Nephron (organoid): ENCODE results near the gene LGALS13.
"Not testable (repeated sequence)": the region's sequence is repeated elsewhere in the genome, so short reads cannot be mapped to it uniquely, and the experiment has no call there.

Experiments used
- H3K27ac Mint-ChIP-seq, 3 experiments: 2 replicates each; pipeline ENCODE4 v1.8.0; 2020; ENCODE audit warnings: mixed read lengths in 3 of 3, mild to moderate bottlenecking in 2 of 3, moderate library complexity in 1 of 3
- H3K27me3 Mint-ChIP-seq: 2 replicates; pipeline ENCODE4 v1.8.0; 2021; ENCODE audit warnings: low read depth, mild to moderate bottlenecking, moderate library complexity, mixed read lengths
- H3K36me3 Mint-ChIP-seq: 2 replicates; pipeline ENCODE4 v1.8.0; 2020; ENCODE audit warnings: low read depth, mixed read lengths
- H3K4me1 Mint-ChIP-seq: 2 replicates; pipeline ENCODE4 v1.8.0; 2020; ENCODE audit warnings: mixed read lengths
- H3K4me3 Mint-ChIP-seq, 3 experiments: 2 replicates each; pipeline ENCODE4 v1.8.0; 2020; ENCODE audit warnings: mild to moderate bottlenecking in 3 of 3, mixed read lengths in 3 of 3, moderate library complexity in 2 of 3
- H3K9me3 Mint-ChIP-seq: 2 replicates; pipeline ENCODE4 v1.8.0; 2020; ENCODE audit warnings: mixed read lengths
- TF ChIP-seq, protein P1 (sequence below), 3 experiments: fragments of 200-600 bp; sonication (generic); IDR thresholded peaks; one replicate each; pipeline ENCODE4 v1.5.0; 2021; ENCODE audit warnings: antibody characterized with exemption in 3 of 3; ENCODE audit not compliant: unreplicated experiment in 3 of 3

Gene LGALS13

DNA sequence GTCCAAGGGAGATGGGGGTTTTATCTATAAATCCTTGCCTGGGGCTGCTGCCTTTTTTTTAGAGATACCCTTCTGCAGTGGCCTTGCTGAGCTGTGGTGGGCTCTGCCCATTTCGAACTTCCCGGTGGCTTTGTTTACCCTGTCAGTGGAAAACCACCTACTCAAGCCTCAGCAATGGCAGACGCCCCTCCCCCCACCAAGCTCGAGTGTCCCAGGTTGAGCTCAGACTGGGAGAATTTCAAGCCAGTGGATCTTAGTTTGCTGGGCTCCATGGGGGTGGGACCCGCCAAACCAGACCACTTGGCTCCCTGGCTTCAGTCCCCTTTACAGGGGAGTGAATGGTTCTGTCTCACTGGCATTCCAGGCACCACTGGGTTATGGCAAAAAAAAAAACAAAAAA lies 21.6 kb downstream of the LGALS13 start:
- Mint-ChIP-seq H3K4me1 (no peaks in the 10 kb centered on the region), H3K36me3 (no peaks in the 10 kb centered on the region), H3K9me3 (no peaks in the 10 kb centered on the region), H3K4me3 (no peak overlapping the region), H3K27ac (no peak overlapping the region), H3K27me3 (peaks cover 29% of the 10 kb centered on the region)
- TF ChIP-seq, protein P1, sequence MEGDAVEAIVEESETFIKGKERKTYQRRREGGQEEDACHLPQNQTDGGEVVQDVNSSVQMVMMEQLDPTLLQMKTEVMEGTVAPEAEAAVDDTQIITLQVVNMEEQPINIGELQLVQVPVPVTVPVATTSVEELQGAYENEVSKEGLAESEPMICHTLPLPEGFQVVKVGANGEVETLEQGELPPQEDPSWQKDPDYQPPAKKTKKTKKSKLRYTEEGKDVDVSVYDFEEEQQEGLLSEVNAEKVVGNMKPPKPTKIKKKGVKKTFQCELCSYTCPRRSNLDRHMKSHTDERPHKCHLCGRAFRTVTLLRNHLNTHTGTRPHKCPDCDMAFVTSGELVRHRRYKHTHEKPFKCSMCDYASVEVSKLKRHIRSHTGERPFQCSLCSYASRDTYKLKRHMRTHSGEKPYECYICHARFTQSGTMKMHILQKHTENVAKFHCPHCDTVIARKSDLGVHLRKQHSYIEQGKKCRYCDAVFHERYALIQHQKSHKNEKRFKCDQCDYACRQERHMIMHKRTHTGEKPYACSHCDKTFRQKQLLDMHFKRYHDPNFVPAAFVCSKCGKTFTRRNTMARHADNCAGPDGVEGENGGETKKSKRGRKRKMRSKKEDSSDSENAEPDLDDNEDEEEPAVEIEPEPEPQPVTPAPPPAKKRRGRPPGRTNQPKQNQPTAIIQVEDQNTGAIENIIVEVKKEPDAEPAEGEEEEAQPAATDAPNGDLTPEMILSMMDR (IDR thresholded peaks at IDR 0.05; ENCODE audit: unreplicated experiment in 3 of 3) = no peak

DNA sequence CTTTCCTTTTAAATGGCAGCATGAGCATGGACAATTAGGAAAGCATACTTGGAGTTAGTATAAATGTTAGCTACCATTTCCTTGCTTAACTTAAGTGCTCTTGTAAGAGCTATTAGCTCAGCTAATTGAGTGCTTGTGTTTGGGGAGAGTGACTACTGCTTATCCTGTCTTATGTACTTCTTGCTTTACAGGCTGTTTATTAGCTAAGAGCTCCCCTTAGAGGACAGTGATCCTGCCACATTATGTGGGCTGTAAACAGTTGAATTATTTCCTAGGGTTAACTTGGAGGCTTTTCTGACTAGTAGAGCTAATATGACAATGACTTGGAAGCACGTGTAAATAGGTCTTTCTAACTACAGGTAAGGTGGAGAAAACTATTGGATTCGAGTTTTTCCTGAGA lies 25.3 kb downstream of the LGALS13 start:
- H3K9me3 Mint-ChIP-seq, H3K4me1 Mint-ChIP-seq, H3K36me3 Mint-ChIP-seq, H3K27ac Mint-ChIP-seq, H3K27me3 Mint-ChIP-seq, H3K4me3 Mint-ChIP-seq: not testable (repeated sequence)

DNA sequence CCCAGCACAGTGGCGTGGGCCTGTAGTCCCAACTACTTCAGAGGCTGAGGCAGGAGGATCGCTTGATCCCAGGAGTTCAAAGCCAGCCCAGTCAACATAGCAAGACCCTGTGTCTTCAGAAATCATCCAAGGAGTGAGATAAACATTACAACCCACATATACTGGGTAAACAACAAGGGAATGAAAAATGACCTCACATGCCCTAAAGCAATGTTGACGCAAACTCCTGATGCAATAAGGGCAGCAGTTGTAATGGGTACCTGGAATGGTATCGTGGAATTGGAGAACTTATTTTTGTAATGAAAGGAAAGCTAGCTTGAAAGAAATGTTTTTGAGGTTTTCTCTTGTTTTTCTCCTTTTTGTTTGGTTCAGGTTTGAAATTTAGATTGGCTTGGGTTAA lies 28.9 kb downstream of the LGALS13 start:
- H3K36me3 Mint-ChIP-seq = no peaks in the 10 kb centered on the region
- H3K27ac Mint-ChIP-seq = no peak overlapping the region
- no peaks in the 10 kb centered on the region for H3K4me1 Mint-ChIP-seq
- H3K27me3 Mint-ChIP-seq = peaks cover 3% of the 10 kb centered on the region
- TF ChIP-seq, protein P1 (IDR thresholded peaks at IDR 0.05; ENCODE audit: unreplicated experiment in 3 of 3) = no peak
- no peaks in the 10 kb centered on the region for H3K9me3 Mint-ChIP-seq
- H3K4me3 Mint-ChIP-seq = no peak overlapping the region

DNA sequence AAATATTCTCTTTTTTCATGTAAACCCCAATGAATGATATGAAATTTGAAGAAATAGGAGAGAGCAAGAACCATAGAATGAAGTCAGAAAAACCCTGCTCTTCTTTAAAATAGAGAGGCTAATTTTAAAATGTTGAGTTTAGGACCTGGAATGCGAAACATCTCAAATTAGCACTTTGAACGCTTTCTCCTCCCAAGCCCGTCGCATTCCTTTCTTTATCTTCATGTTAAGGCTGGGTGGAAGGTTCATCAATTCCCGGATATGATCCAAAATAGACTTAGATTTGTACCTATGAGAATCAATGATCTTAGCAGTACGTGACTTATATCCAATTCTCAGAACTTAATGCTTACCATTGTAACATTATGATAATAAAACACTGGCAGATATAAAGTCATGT lies 29.3 kb downstream of the LGALS13 start:
- TF ChIP-seq, protein P1 (IDR thresholded peaks at IDR 0.05; ENCODE audit: unreplicated experiment in 3 of 3) = no peak
- Mint-ChIP-seq H3K4me3 (no peak overlapping the region), H3K27me3 (peaks cover under 1% of the 10 kb centered on the region), H3K4me1 (no peaks in the 10 kb centered on the region), H3K9me3 (no peaks in the 10 kb centered on the region), H3K36me3 (no peaks in the 10 kb centered on the region), H3K27ac (no peak overlapping the region)

DNA sequence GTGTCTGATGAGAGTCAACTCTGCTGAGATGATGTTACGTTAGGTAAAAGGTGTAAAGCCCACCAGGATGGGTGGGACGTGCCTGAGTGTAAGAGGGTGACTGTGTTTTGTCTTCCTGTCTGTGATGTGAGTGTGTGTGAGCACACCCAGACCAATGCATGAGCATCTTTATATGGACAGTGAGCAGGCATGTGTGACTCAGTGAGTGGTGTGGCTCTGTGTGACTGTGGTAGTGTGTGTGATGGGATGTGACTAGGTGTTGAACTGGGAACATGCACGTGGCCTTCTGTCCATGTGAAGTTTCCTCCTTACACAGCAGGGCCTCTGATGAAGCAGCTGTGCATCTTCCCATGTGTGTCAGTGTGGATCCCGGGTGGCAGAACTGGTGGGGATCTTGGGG lies 35.6 kb downstream of the LGALS13 start:
- Mint-ChIP-seq H3K27ac (no peak overlapping the region), H3K4me3 (no peak overlapping the region)

DNA sequence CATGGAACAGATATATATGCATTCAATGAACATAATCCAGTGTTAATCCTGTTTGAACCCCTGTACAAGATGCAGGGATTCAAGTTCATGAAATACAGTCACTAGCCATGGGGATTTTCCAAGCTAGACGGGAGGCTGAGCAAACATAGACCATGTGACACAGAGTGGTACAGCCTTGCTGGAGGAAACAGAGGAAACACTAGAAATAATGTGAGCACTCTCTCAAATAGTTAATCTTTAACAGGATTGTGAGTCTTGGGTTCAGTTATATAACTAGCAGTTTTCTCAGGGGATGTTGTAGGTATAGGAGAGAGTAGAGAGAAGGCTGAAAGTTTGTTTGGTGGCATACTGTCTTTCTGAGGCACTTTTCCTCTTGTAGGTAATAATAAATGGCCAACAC lies 39.4 kb downstream of the LGALS13 start:
- H3K4me3 Mint-ChIP-seq = no peak overlapping the region
- H3K4me1 Mint-ChIP-seq = no peaks in the 10 kb centered on the region
- H3K9me3 Mint-ChIP-seq = peaks cover 4% of the 10 kb centered on the region
- H3K36me3 Mint-ChIP-seq = no peaks in the 10 kb centered on the region
- TF ChIP-seq, protein P1 (IDR thresholded peaks at IDR 0.05; ENCODE audit: unreplicated experiment in 3 of 3) = no peak
- peaks cover 8% of the 10 kb centered on the region for H3K27me3 Mint-ChIP-seq
- H3K27ac Mint-ChIP-seq = no peak overlapping the region

More for the DNA sequence above, 35.6 kb downstream of the LGALS13 start:
- peaks cover 3% of the 10 kb centered on the region for H3K27me3 Mint-ChIP-seq
- no peaks in the 10 kb centered on the region for H3K9me3 Mint-ChIP-seq
- TF ChIP-seq, protein P1 (IDR thresholded peaks at IDR 0.05; ENCODE audit: unreplicated experiment in 3 of 3) = no peak
- H3K36me3 Mint-ChIP-seq = no peaks in the 10 kb centered on the region
- H3K4me1 Mint-ChIP-seq = no peaks in the 10 kb centered on the region
